IMR-90 (cell line): Measurements from ENCODE around the gene IP6K1. TPM values are rescaled to one million over a fixed set of nuclear protein-coding genes. Genes with fewer than 3 reads are reported as not detected.

ENCODE experiments used
- ATAC-seq: fragments of 200-7000 bp; cut with Tn5 transposase; 2 replicates; pipeline ENCODE4 v1.9.1; 2020; ENCODE audit warnings: low read depth, mild to moderate bottlenecking, moderate library complexity
- BruUV-seq: library from RNA; stranded (reverse); fragments of 400-500 nt; replicated peaks from 2 replicates; lab custom pipeline; 2021; lab: Mats Ljungman, UMichigan
- CTCF ChIA-PET: fragments of 300-600 bp; formaldehyde crosslinking; extraction: SDS; loops from one replicate; lab custom pipeline; 2021; ENCODE audit warnings: antibody characterized with exemption; lab: Yijun Ruan, JAX
- POLR2A ChIA-PET: fragments of 300-600 bp; sonication (Branson Sonifier 250); formaldehyde crosslinking; loops from one replicate; lab custom pipeline; 2022; ENCODE audit warnings: antibody characterized with exemption; ENCODE audit not compliant: unreplicated experiment; lab: Charles Lee
- DNase-seq: peaks from one replicate; pipeline ENCODE4 v3.0.0; 2013
- H2AFZ ChIP-seq: replicated peaks from 2 replicates; pipeline ENCODE3; 2013; ENCODE audit warnings: low read length, mild to moderate bottlenecking; ENCODE audit not compliant: poor library complexity
- H2AK5ac ChIP-seq: 2 replicates; pipeline ENCODE4 v1.6.1; 2013; ENCODE audit warnings: low read depth, low read length, inconsistent platforms
- H2AK9ac ChIP-seq: replicated peaks from 2 replicates; pipeline ENCODE3; 2013; ENCODE audit warnings: mild to moderate bottlenecking, low read depth, low read length, moderate library complexity; ENCODE audit not compliant: poor library complexity
- H2BK120ac ChIP-seq: 2 replicates; pipeline ENCODE4 v1.6.1; 2013; ENCODE audit warnings: low read depth, low read length, inconsistent platforms
- H2BK15ac ChIP-seq: 3 replicates; pipeline ENCODE4 v1.6.1; 2013; ENCODE audit warnings: low read depth, low read length, inconsistent platforms
- H2BK20ac ChIP-seq: 2 replicates; pipeline ENCODE4 v1.6.1; 2013; ENCODE audit warnings: low read depth, mild to moderate bottlenecking, inconsistent platforms, low read length, moderate library complexity
- H2BK5ac ChIP-seq: 2 replicates; pipeline ENCODE4 v1.6.1; 2013; ENCODE audit warnings: mild to moderate bottlenecking, low read depth, low read length, inconsistent platforms; ENCODE audit not compliant: poor library complexity, severe bottlenecking
- H3K14ac ChIP-seq: replicated peaks from 2 replicates; pipeline ENCODE4 v1.6.1; 2013; ENCODE audit warnings: low read depth, low read length, inconsistent platforms
- H3K18ac ChIP-seq: 2 replicates; pipeline ENCODE4 v1.6.1; 2013; ENCODE audit warnings: low read depth, low read length, control low read depth
- H3K23ac ChIP-seq: 2 replicates; pipeline ENCODE4 v1.6.1; 2013; ENCODE audit warnings: low read depth, low read length, inconsistent platforms
- H3K27ac ChIP-seq: 2 replicates; pipeline ENCODE4 v1.5.1; 2013; ENCODE audit warnings: mild to moderate bottlenecking, control low read depth, low read length; ENCODE audit not compliant: insufficient read depth
- H3K27me3 ChIP-seq: 2 replicates; pipeline ENCODE4 v1.6.1; 2013; ENCODE audit warnings: low read length; ENCODE audit not compliant: control insufficient read depth, insufficient read depth
- H3K36me3 ChIP-seq: 2 replicates; pipeline ENCODE4 v1.6.1; 2013; ENCODE audit warnings: low read length, mixed read lengths; ENCODE audit not compliant: control insufficient read depth, insufficient read depth
- H3K4ac ChIP-seq: 2 replicates; pipeline ENCODE4 v1.6.1; 2013; ENCODE audit warnings: low read depth, low read length, inconsistent platforms
- H3K4me1 ChIP-seq: 2 replicates; pipeline ENCODE4 v1.6.1; 2013; ENCODE audit warnings: low read length, mixed read lengths; ENCODE audit not compliant: control insufficient read depth, insufficient read depth
- H3K4me2 ChIP-seq: 2 replicates; pipeline ENCODE4 v1.6.1; 2013; ENCODE audit warnings: low read depth, mild to moderate bottlenecking, control low read depth, low read length, moderate library complexity
- H3K4me3 ChIP-seq: 2 replicates; pipeline ENCODE4 v1.5.1; 2013; ENCODE audit warnings: low read depth, mild to moderate bottlenecking, control low read depth, low read length, moderate library complexity; ENCODE audit not compliant: insufficient read depth
- H3K56ac ChIP-seq: 2 replicates; pipeline ENCODE4 v1.6.1; 2013; ENCODE audit warnings: low read length, inconsistent platforms; ENCODE audit not compliant: insufficient read depth; ENCODE audit errors: extremely low read depth
- H3K79me1 ChIP-seq, 2 experiments: 2 replicates each; pipeline ENCODE4 v1.6.1; 2013; ENCODE audit warnings: low read length in 2 of 2, inconsistent platforms in 1 of 2, low read depth in 1 of 2
- H3K9ac ChIP-seq: 2 replicates; pipeline ENCODE4 v1.6.1; 2013; ENCODE audit warnings: low read depth, low read length, control low read depth
- H3K9me1 ChIP-seq: 2 replicates; pipeline ENCODE4 v1.6.1; 2013; ENCODE audit warnings: low read length, inconsistent platforms; ENCODE audit not compliant: insufficient read depth
- H3K9me3 ChIP-seq: 2 replicates; pipeline ENCODE4 v1.6.1; 2013; ENCODE audit warnings: low read length; ENCODE audit not compliant: control insufficient read depth, insufficient read depth
- H4K20me1 ChIP-seq: 2 replicates; pipeline ENCODE4 v1.6.1; 2013; ENCODE audit warnings: low read length, inconsistent platforms; ENCODE audit not compliant: insufficient read depth
- H4K5ac ChIP-seq: 2 replicates; pipeline ENCODE4 v1.6.1; 2013; ENCODE audit warnings: mild to moderate bottlenecking, low read depth, low read length, control low read depth
- H4K8ac ChIP-seq, 2 experiments: 2 replicates each; pipeline ENCODE4 v1.6.1; 2013; ENCODE audit warnings: low read depth in 2 of 2, low read length in 2 of 2, control low read depth in 1 of 2, inconsistent platforms in 1 of 2
- H4K91ac ChIP-seq: 2 replicates; pipeline ENCODE4 v1.6.1; 2013; ENCODE audit warnings: low read depth, low read length, inconsistent platforms; ENCODE audit not compliant: insufficient read depth
- BHLHE40 ChIP-seq: fragments of 150-350 bp; IDR thresholded peaks from 2 replicates; pipeline ENCODE4 v1.6.1; 2016; ENCODE audit warnings: mild to moderate bottlenecking, low read depth, low read length
- CHD1 ChIP-seq: IDR thresholded peaks from 2 replicates; pipeline ENCODE4 v1.6.1; 2012; ENCODE audit warnings: low read depth, low read length, improper control_type of control experiment
- MAZ ChIP-seq: IDR thresholded peaks from 2 replicates; pipeline ENCODE4 v1.6.1; 2012; ENCODE audit warnings: low read depth, mild to moderate bottlenecking, low read length, improper control_type of control experiment, moderate library complexity, borderline replicate concordance
- NFE2L2 ChIP-seq: fragments of 150-350 bp; IDR thresholded peaks from 2 replicates; pipeline ENCODE4 v1.6.1; 2016; ENCODE audit warnings: low read depth, mild to moderate bottlenecking, low read length
- POLR2A ChIP-seq: IDR thresholded peaks from 2 replicates; pipeline ENCODE4 v1.6.1; 2012; ENCODE audit warnings: mild to moderate bottlenecking, low read depth, low read length
- RAD21 ChIP-seq: IDR thresholded peaks from 2 replicates; pipeline ENCODE4 v1.6.1; 2012; ENCODE audit warnings: low read length, improper control_type of control experiment
- RCOR1 ChIP-seq: IDR thresholded peaks from 2 replicates; pipeline ENCODE4 v1.6.1; 2012; ENCODE audit warnings: mild to moderate bottlenecking, low read length, improper control_type of control experiment; ENCODE audit not compliant: insufficient replicate concordance
- RFX5 ChIP-seq: IDR thresholded peaks from 2 replicates; pipeline ENCODE4 v1.8.0; 2012; ENCODE audit warnings: low read depth, mild to moderate bottlenecking, low read length, moderate library complexity
- USF2 ChIP-seq: fragments of 150-350 bp; IDR thresholded peaks from 2 replicates; pipeline ENCODE4 v1.6.1; 2017; ENCODE audit warnings: mild to moderate bottlenecking, antibody characterized with exemption, low read length, low read depth
- WGBS, 2 experiments: methylation state at CpG; one replicate each; pipeline versions ENCODE4 v1.1.5 to v1.1.7; 2013; ENCODE audit warnings: missing lambda C conversion rate in 2 of 2; ENCODE audit not compliant: insufficient read length in 1 of 2; ENCODE audit errors: extremely low coverage in 2 of 2; 5-methylcytosine and 5-hydroxymethylcytosine counted together
- dilution Hi-C: fragments of 300-500 bp; cut with HindIII; formaldehyde crosslinking; loops from one replicate; pipeline ENCODE4 v1.14.3; 2018; ENCODE audit warnings: low sequenced_read_pairs; ENCODE audit not compliant: unreplicated experiment
- in situ Hi-C: fragments of 300-500 bp; cut with MboI; formaldehyde crosslinking; loops from 3 replicates; pipeline ENCODE4 v1.14.3; 2019; ENCODE audit warnings: low sequenced_read_pairs, inconsistent platforms, mixed read lengths
- intact Hi-C: fragments of 100-400 bp; cut with micrococcal nuclease; formaldehyde crosslinking; loops from 2 replicates; pipeline ENCODE4 v1.10.0; 2022
- polyA plus RNA-seq, 3 experiments: library from polyadenylated mRNA; depleted of rRNA; stranded (reverse); fragments of >200 nt; gene quantifications; 2 replicates each; pipeline ENCODE4 v1.2.3, GENCODE V29; 2012; ENCODE audit warnings: low replicate concordance in 1 of 3
- total RNA-seq: library from RNA; depleted of rRNA; stranded (reverse); fragments of >200 nt; gene quantifications from 2 replicates; pipeline ENCODE4 v1.2.3, GENCODE V29; 2012
- TF ChIP-seq, protein P1 (sequence below): conservative IDR thresholded peaks from 2 replicates; pipeline ENCODE4 v1.5.1; 2012; ENCODE audit warnings: mild to moderate bottlenecking, low read depth, low read length, improper control_type of control experiment

Gene IP6K1
- total and polyA plus RNA-seq, 2 of the 4 experiments (the other 2 are of a cell fraction), result 28.3 to 28.7 TPM

DNA sequence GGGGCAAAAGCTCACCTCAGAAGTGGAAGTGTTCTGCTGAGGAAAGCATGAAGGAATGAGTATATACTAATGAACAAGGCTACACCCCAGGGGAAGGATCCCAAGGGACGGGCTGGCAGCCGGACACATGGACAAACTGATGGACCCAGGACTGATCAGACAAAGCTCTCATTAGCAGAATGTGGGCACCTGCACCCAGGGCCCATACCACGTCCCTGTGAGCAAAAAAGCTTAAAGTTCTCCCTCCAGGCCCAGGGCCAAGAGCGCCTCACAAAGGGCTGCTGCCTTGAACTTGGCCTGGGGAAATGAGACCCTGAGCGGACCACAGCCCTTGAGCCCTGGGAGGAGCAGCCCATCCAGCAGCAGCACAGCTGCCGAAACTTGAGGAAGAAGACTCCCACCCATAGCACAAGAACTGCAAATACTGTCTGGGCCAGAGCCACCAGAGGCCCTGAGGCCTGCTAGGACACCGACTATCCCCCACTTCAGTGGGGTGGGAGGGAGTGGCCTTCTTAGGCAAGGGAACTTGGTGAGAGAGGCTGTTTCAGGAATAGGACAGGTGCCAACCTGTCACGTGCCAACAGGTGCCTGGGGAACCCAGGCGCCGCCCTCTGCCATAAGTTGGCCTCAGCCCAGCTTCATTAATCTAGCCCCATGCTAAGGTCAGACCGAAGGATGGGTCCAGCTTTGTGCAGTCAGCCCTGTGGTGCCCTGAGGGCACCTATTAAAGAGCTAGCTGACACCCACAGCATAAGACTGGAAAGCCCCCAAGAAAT is 60.2 kb downstream of the IP6K1 start:
- peaks cover 14% of the 10 kb centered on the region; the same call in 1 of the 2 replicates for H4K20me1 ChIP-seq
- peaks cover 11 to 30% of the 10 kb centered on the region in 2 experiments for H3K79me1 ChIP-seq
- intact Hi-C loops (no loop called here), dilution Hi-C loops (no loop called here), in situ Hi-C loops (no loop called here)
- H3K18ac ChIP-seq, result no peak overlapping the region
- ChIA-PET CTCF (no interaction called here), POLR2A (no interaction called here)
- H3K14ac ChIP-seq, result no peak overlapping the region
- no peak overlapping the region for H2BK20ac ChIP-seq
- H3K4me3 ChIP-seq, result no peak overlapping the region
- no peak overlapping the region for H2BK120ac ChIP-seq
- H3K9me3 ChIP-seq, result no peaks in the 10 kb centered on the region
- H3K9me1 ChIP-seq, result peaks cover 5% of the 10 kb centered on the region; the same call in 1 of the 2 replicates
- no peak overlapping the region for H2BK5ac ChIP-seq
- no peak overlapping the region for H2AK5ac ChIP-seq
- no peak overlapping the region for H3K27ac ChIP-seq
- H3K27me3 ChIP-seq, result no peaks in the 10 kb centered on the region
- 94% methylated on average over 5 of the region's 11 CpGs; no CpG with 5 or more reads in 1 of the 2 experiments for WGBS, 2 experiments
- no peak overlapping the region for H3K56ac ChIP-seq
- H3K4me2 ChIP-seq, result no peak overlapping the region
- no peak overlapping the region for H3K4ac ChIP-seq
- ATAC-seq, result no peak
- no peak overlapping the region for H2BK15ac ChIP-seq
- no peak overlapping the region for H2AK9ac ChIP-seq
- no peak overlapping the region for H4K91ac ChIP-seq
- no peak for DNase-seq
- H3K36me3 ChIP-seq, result peaks cover 46% of the 10 kb centered on the region
- H3K9ac ChIP-seq, result no peak overlapping the region
- no TSS peak for BruUV-seq
- no peak overlapping the region for H2AFZ ChIP-seq
- no peak overlapping the region for H3K23ac ChIP-seq
- TF ChIP-seq, protein P1, sequence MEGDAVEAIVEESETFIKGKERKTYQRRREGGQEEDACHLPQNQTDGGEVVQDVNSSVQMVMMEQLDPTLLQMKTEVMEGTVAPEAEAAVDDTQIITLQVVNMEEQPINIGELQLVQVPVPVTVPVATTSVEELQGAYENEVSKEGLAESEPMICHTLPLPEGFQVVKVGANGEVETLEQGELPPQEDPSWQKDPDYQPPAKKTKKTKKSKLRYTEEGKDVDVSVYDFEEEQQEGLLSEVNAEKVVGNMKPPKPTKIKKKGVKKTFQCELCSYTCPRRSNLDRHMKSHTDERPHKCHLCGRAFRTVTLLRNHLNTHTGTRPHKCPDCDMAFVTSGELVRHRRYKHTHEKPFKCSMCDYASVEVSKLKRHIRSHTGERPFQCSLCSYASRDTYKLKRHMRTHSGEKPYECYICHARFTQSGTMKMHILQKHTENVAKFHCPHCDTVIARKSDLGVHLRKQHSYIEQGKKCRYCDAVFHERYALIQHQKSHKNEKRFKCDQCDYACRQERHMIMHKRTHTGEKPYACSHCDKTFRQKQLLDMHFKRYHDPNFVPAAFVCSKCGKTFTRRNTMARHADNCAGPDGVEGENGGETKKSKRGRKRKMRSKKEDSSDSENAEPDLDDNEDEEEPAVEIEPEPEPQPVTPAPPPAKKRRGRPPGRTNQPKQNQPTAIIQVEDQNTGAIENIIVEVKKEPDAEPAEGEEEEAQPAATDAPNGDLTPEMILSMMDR, result no peak
- TF ChIP-seq RCOR1, result no peak
- TF ChIP-seq CHD1, result no peak
- no peak for TF ChIP-seq RAD21
- TF ChIP-seq BHLHE40, result no peak
- TF ChIP-seq POLR2A, result no peak
- TF ChIP-seq MAZ, result no peak
- TF ChIP-seq NFE2L2, result no peak
- no peak for TF ChIP-seq USF2
- no peak for TF ChIP-seq RFX5
- H3K4me1 ChIP-seq, result peaks cover 11% of the 10 kb centered on the region
- no peak overlapping the region for H4K5ac ChIP-seq
- no peak overlapping the region for H4K8ac ChIP-seq
